ENCODE data around the gene NAGPA.
A peak's percentile ranks its signal among the peaks of the same experiment; 100 is the strongest.

The NAGPA gene

DNA sequence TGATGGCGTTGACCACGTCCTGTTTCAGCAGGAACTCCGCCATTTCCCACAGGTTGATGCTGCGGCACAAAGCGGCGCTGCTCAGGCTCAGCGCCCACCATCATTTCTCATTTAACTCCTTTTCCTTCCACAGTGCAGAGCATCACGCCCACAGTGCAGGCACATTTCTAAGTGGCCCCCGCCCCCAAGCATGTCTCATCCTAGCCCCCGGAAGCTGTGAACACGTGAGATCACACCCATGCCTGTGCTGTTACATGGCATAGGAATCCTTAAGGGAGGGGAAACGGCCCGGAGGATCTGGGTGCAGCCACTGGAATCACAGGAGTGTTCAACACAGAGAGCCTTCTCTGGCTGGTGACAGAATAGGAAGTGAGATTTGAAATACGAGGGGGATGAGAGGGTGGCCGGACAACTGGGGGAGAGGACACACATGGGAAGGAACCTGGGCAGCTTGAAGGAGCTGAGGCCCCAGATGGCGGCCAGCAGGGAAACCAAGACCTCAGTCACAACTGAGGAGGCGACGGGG lies 4.7 kb downstream of the NAGPA start:
- DNase-seq (ENCODE audit: low spot score), result no peak

DNA sequence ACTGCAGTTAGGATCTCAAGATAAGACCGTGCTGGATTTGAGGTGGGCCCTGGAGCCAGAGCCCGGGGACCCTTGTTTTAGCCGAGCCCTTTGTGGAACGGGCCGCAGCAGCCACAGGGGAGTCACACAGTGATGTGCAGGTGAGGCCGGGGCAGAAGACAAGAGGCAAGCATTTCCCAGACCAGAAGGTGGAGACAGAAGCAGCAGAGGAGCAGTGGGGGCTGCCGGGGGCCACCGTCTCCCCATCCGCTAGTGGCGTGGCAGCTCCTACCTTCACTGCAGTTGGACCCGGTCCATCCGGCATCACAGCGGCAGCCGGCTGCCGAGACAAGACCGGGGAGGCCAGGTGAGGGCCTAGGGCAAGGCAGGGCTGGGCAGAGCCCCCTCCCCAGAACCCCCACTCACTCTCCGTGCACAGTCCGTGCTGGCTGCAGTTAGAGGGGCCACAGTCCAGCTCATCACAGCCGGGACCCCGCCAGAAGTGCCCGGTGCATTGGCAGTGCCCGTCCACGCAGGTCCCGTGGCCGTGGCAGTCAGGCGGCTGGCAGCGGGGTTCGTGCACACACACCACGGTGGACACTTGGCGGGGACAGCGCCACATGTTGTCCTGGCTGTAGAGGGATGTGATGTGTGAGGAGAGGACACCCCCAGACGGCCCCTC lies 6.0 kb downstream of the NAGPA start:
- DNase-seq (ENCODE audit: low spot score), result no peak

DNA sequence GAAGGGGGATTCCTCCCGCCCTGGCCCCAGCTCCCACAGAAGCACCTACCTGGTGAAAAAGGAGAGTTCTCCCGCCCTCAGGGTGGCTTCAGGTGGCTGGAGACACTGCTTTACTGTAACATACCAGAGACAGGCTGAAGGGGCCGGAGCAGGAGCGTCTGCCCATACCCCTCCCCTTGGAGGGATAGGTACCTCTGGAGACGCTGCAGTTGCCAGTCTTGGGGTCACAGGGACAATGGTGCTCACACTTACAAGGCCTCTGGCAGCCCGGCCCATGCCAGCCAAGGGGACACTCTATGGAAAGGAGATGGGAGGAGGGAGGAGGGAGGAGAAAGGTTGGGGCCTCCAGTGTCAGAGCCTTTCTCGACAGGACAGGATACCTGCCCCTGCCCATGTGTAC lies 6.6 kb downstream of the NAGPA start:
- no peak for DNase-seq (ENCODE audit: low spot score)

DNA sequence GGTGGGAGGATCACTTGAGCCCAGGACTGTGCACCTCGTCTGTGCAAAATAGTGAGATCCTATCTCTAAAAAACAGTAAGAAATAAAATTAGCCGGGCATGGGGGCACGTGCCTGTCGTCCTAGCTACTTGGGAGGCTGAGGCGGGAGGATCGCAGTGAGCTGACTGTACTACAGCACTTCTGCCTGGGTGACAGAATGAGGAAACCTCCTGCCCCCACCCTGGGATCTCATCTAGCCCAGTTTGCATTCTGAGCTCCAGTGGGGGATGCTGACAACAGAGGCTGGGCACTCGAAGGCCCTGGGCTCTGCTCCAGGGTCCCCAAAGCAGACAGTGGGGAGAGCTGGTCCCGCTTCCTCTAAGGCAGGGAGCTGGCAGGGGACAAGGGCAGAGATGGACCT lies 7.1 kb downstream of the NAGPA start:
- DNase-seq (ENCODE audit: low spot score), result no peak

DNA sequence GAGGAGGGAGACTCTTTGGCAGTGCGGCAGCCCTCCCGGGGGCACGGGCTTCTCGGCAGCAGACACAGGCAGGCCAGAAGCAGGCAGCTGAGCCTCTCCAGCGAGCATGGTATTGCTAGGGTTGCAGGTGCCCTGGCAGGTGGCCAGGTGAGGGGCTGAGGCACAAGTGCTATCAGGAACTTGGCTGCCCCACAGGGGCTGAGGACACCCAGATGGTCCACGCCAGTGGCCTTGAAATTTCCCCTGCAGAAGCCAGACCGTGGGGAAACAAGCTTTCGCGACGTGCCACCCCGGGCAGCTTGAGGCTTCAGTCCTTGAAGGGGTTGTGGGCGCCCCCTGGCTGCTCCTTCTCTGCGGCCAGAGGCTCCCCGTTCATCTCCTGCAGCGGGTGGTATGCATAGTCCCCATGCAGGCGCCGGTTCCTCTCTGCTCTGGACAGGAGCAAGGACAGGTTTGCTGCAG lies 8.5 kb downstream of the NAGPA start:
- no peak for DNase-seq (ENCODE audit: low spot score)

DNA sequence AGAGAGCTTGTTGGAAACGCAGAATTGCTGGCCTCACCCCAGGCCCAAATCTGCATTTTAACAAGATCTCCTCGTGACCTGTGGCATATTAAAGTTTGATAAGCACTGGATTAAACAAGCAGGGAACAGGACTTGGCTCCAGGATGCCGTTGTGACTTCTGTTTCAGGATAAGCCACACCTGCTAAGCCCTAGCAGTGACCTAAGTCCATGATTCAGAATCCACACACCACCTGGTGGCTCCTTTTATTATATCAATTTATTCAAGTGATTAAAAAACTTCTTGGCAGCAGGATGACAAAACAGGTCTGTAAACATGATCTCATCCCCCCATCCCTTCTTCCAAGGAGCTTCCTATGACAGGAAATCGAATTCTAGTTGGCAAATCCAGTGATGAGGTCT lies 9.1 kb downstream of the NAGPA start:
- no peak for DNase-seq (ENCODE audit: low spot score)

DNA sequence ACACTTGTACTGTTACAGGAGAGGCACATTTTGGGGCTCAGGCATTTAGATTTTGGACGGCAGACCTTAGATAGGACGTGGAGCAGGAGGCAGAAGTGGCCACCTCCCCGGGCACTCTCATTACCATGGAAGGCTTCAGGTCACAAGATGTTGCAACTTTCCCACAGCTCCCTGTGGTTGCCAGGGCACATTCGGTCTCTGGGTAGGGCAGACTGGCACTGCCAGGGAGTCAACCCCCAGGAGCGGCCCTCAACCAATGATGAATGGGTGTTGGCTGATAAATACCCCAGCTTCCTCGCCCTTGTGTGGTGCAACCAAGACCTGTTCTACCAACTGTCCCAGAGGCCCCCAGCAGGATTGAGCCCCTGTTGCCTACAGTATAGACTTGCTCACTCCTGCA lies 11.2 kb downstream of the NAGPA start:
- no peak for DNase-seq (ENCODE audit: low spot score)

DNA sequence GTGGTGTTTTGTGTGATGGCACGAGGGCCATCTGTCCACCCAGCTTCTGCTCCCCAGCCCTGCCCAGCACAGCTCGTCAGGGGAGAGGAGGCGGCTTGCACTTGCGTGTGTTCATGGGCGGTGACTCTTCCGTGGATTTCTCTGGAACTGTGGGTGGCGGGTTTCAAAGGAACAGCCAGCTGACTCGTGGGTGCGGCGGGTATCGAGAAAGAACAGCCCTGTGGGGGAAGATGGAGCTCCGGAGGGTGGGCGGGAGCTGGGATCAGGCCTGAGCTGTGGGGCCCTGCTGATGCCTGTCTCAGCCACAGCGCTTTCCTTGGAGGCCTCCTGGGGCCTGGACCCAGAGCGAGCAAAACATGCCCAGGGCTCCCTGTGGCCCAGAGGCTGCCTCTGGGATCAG lies 13.2 kb downstream of the NAGPA start:
- DNase-seq (ENCODE audit: low spot score), result no peak

DNA sequence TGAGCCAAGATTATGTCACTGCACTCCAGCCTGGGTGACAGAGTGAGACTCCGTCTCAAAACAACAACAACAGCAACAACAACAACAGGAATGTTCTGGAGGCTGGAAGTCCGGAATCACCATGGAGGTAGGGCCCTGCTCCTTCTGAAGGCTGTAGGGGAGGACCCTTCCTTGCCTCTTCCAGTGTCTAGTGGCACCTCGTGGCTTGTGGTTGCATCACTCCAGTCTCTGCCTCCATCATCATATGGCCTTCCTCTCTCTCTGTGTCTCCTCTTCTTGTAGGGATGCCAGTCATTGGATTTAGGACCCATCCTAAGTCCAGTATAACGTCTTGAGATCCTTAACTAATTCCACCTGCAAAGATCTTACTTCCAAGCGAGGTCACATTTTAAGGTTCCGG lies 14.0 kb downstream of the NAGPA start:
- no peak for DNase-seq (ENCODE audit: low spot score)

DNA sequence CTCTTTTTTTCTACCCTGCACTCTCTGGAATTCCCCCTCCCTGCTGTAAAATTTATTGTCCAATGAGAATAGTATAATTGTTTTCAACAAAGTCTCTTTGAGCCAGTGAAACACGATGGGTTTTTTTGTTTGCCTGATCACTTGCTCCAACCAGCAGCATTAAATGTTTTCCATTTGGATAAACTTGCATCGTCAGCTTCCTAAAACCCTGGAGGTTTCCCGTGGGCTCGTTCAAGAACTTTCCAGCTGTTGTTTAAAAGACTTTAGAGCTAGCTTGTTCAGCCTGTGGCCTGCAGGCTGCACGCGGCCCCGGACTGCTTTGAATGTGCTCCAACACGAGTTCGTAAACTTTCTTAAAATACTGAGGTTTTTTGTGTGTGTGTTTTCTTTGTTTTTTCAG lies 14.9 kb downstream of the NAGPA start:
- no peak for DNase-seq (ENCODE audit: low spot score)

DNA sequence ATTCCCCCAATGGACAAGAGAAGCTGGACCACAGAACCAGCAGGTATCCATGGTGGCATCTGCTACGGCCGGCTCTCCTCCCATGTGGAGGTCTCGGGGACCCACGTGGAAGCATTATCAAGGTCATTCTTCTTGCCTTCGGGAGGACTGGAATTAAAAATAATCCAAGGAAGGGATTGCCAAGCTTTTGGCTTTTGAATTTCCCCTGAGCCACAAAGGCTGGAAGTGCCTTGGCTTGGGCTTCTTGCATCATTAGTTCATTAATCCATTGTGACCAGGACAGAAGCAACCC lies 16.1 kb downstream of the NAGPA start:
- no peak for DNase-seq (ENCODE audit: low spot score)

DNA sequence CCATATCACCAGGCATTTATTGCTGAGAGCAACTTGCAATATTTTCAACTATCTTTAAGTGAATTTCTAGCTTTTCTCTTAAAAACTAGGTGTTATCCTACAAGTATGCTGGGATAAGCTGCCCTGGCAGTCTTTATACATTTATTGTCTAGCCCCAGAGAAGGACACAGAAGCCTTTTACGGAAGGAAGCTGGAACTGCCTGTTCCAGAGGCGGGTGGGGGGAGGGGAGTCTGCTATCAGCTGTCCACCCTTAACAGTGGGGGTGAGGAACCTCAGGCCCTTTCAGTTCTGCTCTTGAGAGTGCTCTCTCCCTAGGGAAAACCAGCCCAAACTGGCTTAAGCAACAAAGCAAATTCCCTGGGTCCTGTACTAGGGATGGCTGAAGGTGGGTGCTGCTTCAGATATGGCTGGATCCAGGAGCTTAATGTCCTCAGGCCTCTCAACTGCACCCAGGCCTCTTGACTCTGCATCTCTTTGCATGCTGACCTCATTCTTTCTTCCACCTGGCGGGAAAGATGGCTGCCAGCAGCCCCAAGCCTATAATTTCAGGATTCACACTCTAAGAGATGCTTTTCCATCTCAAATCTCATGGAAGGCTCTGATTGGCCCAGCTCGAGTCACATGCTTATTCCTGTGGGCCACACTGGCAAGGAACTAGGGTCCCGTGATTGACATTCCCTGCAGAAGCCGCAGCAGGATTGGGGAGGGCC lies 16.6 kb downstream of the NAGPA start:
- DNase-seq (ENCODE audit: low spot score), result no peak

DNA sequence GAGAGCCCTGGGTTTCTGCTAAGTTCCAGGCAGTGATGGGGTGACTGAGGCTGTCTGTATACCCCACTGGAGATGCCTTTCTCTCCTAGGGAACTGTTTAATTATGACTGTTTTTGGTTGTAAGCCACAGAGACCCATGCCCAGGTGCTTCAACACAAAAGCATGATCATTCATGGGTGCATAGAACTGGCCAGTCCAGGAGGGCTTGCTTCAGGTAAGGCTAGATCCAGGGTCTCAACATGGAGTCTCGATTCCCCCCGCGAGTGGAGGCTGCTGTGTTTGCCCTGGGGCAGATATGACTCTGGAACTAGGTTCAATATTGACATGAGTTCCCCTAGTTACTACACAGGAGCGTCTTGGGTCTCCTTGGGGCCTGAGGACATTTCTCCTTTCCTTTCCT lies 17.8 kb downstream of the NAGPA start:
- no peak for DNase-seq (ENCODE audit: low spot score)

DNA sequence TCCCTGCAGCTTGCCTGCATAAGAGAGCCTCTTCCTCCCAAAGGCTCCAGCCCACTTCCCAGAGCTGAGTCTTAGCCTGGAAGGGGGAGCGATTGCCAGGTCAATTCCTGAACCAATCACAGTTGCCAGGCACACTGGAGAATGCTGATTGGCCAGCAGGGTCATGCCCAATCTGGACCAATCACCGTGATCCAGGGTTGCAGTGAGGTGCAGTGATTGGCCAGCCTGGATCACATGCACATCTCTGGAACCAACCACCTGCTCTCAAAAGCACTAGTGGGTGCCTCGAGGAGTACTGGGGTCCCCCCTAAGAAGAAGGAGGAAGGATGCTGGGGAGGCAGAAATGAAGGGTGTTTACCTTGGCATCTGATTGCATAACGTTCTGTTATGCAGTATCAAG lies 18.4 kb downstream of the NAGPA start:
- peak; percentile 35 for DNase-seq (ENCODE audit: low spot score)

DNA sequence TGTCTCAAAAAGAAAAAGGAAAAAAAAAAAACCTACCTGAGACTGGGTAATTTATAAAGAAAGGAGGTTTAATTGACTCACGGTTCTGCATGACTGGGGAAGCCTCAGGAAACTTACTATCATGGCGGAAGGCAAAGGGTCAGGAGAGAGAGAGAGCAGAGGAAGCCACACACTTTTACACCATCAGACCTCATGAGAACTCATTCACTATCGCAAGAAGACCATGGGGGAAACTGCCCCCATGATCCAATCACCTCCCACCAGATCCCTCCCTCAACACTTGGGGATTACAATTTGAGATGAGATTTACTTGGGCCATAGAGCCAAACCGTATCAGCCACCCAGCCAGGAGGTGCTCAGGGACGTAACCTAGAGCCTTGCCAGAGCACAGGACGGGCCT lies 20.8 kb downstream of the NAGPA start:
- DNase-seq (ENCODE audit: low spot score), result no peak

DNA sequence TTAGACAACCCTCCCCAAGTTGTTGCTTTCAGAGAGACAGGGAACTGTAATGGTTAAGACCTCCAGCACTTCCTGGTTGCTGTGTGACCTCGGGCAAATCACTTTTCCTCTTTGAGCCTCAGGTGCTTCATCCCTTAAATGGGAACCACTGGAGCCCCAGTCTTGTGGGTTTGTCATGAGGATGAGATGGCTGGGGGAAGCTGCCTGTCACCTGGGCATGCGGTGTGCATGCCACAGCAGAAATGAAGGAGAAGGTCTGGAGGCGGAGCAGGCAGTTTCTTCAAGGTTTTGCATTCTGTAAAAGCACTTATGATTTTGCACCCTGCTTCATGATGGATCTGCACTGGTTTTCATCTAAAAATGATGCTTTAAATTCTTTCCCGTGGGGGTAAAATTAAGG lies 22.1 kb downstream of the NAGPA start:
- DNase-seq (ENCODE audit: low spot score), result no peak

DNA sequence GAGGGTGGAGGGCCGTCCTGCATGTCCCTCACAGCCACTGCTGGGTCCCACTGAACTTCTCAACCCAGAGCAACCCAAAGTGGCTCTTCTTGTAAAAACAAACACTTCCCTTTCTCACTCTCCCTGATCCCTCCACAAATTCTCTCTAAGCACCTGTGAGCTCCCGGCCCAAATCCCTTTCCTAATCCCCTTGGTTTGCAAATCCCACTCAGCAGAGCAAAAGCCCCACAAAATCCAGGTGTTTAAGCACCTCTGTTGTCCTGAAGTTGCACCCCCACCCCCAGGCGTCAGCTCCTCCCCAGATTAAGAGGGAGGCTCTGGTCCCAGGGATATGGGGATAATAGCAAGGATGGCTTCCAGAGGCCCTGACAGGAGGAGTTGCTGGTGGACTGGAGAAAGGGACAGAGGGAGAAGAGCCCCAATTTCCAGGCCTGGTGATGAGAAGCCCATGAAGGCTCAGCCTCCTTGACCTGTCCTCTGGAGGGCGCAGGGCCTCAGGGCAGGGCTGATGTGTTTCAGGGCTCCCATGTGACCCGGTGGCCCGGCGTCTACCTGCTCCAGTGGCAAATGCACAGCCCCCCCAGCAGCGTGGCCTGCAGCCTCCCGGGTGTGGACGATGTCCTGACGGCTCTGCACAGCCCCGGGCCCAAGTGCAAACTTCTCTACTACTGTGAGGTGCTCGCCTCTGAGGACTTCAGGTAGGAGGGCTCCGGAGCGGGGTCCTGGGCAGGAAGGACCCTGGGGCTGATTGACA lies 23.0 kb downstream of the NAGPA start:
- DNase-seq (ENCODE audit: low spot score), result no peak

DNA sequence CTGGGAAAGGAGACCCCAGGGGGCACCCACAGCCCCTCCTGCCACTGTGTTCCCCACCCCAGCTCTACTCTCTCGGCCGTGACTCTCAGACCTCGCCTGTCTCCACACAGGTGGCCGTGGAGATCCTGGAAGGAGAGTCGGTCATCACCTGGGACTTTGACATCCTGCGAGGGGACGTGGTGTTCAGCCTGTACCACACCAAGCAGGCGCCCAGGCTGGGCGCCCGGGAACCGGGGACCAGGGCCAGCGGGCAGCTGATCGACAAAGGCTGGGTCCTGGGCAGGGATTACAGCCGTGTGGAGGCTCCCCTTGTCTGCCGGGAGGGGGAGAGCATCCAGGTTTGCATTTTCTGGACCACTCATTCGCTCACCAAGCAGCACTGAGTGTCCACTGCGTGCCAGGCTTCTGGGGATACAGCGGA lies 25.4 kb downstream of the NAGPA start:
- no peak for DNase-seq (ENCODE audit: low spot score)

DNA sequence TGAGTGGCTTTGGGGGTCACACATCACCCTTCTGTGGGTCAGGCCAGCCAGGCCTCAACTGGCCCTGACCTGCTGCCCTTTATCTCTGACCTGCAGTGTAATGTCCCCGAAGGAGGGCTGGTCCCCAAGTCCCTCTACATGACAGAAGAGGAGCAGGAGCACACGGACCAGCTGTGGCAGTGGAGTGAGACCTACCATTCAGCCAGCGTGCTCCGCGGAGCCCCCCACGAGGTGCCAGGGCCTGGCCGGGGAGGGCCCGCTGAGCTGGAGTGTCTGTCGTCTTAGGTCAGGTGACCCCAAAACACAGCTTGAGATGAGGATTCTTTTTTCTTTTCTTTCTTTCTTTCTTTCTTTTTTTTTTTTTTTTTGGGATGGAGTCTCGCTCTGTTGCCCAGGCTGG lies 26.5 kb downstream of the NAGPA start:
- no peak for DNase-seq (ENCODE audit: low spot score)

DNA sequence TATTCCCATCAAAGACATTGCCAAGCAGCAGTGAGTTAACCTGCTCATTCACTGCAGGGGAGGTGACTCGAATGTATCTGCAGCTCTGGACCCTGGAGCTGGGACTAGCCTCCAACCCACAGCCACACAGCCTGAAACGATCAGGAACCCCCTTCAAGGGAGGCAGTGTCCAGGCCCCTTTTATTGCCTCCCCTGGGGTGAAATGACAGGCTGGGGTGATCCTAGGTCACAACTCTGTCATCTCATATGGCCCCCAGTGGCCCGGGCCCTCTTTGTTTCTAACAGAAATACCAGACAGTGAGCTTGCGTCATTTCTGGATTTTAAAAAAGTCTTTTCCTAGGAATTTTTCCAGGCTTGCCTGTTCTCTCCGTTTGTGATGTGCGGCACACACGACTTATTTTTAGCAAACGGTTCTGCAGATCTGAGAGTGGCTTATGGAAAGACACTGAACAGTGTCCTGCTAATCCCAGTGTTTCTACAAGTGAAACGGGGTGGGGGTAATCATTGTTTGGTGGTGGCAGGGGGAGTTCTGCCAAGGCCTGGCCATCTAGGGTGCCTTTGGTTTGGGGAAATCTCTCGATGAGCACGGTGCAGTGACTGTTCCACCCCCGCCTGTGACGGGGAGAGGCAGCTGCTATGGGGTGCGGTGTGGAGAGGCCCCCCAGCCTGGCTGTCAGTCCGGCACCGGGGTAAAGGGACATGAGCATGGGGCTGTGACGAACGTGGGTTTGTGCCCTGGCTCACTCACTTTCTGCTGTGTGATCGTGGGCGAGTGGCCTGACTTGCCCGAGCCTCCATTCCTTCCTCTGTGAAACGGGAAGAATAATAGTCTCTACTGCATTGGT lies 27.2 kb downstream of the NAGPA start:
- no peak for DNase-seq (ENCODE audit: low spot score)

DNA sequence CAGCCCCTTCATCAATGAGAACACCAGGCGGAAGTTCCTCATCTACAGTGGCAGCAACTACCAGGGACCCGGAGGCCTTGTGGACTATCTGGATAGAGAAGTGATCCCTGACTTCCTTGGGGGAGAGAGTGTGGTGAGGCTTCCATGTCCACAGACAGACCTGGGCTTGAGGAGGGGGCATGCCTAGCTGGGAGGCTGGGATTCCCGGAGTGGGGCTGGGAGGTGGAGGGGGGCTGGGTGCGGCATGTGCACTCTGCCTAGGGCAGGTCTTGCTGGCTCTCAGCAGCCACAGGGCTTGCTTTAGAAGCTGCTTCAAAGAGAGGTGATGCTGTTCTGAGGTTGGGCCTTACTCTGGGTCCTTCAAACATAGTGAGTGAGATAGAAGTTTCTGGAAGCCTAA lies 27.8 kb downstream of the NAGPA start:
- no peak for DNase-seq (ENCODE audit: low spot score)

DNA sequence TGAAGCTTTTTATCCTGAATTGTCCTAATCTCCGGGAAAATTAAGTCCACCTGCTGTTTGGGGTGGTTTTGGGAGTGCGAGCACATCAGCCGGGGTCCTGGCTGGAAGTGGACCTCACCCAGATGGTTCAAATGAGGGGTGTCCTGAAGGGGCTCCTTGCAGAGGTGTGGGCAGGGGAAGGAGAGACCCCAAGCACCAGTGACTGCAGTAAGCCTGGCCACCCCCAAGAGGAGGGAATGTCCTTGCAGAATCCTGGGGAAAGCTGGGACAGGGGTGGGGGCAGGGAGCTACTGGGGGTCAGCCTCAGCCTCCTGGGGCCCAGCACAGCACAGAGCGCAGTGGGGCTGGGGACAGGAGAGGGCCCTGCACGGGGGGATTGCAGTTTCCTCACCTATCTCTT lies 29.4 kb downstream of the NAGPA start:
- DNase-seq (ENCODE audit: low spot score), result no peak
